HCT116 (cell line): ENCODE results near the gene BRD4. TPM values are rescaled to one million over a fixed set of nuclear protein-coding genes. Genes with fewer than 3 reads are reported as not detected.

Experiments used
- ATAC-seq: fragments of 200-7000 bp; cut with Tn5 transposase; 2 replicates; pipeline ENCODE4 v1.9.1; 2020; ENCODE audit warnings: mild to moderate bottlenecking, moderate library complexity
- BruUV-seq: library from RNA; stranded (reverse); fragments of 400-500 nt; replicated peaks from 2 replicates; lab custom pipeline; 2021; lab: Mats Ljungman, UMichigan
- CTCF ChIA-PET: fragments of 300-600 bp; sonication (Branson Sonifier 250); formaldehyde crosslinking; loops from one replicate; lab custom pipeline; 2021; ENCODE audit warnings: antibody characterized with exemption; lab: Charles Lee
- POLR2A ChIA-PET: fragments of 300-600, 350-600 bp; sonication (Branson Sonifier 250); formaldehyde crosslinking; loops from one replicate; lab custom pipeline; 2021; ENCODE audit warnings: antibody characterized with exemption; lab: Charles Lee
- RAD21 ChIA-PET, 2 experiments: fragments of 300-600 bp; sonication (Branson Sonifier 250); formaldehyde crosslinking; loops; one replicate each; lab custom pipeline; 2023; ENCODE audit warnings: low total read pairs in 2 of 2; ENCODE audit not compliant: uncharacterized antibody in 2 of 2, unreplicated experiment in 2 of 2, low non-redundant PET in 1 of 2; lab: Charles Lee
- DNase-seq: peaks from one replicate; pipeline ENCODE4 v3.0.0-alpha.2; 2010; ENCODE audit warnings: low read depth, low spot score
- H2AFZ ChIP-seq: fragments of 200-600 bp; shearing (Covaris generic), sonication (generic); 2 replicates; pipeline ENCODE4 v1.6.1; 2017; ENCODE audit warnings: low read depth, mixed run types, mixed read lengths, antibody characterized with exemption, low read length; ENCODE audit not compliant: poor library complexity, severe bottlenecking
- H3K27ac ChIP-seq: 2 replicates; pipeline ENCODE4 v1.5.1; 2012; ENCODE audit warnings: low read depth, low read length
- H3K27me3 ChIP-seq: fragments of 200-600 bp; sonication (generic); 2 replicates; pipeline ENCODE4 v1.6.1; 2016; ENCODE audit warnings: mixed run types, low read length, mixed read lengths; ENCODE audit not compliant: insufficient read depth
- H3K36me3 ChIP-seq, 2 experiments: fragments of 200-500 bp in 1 of 2; fragments of 200-600 bp in 1 of 2; sonication (Bioruptor generic) in 1 of 2; sonication (generic) in 1 of 2; 2 replicates each; pipeline versions ENCODE4 v1.5.1 to v1.6.1; 2014 to 2016; ENCODE audit warnings: low read length in 2 of 2, inconsistent platforms in 1 of 2, mixed read lengths in 1 of 2, mixed run types in 1 of 2; ENCODE audit not compliant: insufficient read depth in 2 of 2, control insufficient read depth in 1 of 2
- H3K4me1 ChIP-seq, 2 experiments: fragments of 200-600 bp in 1 of 2; sonication (generic) in 1 of 2; 2 replicates each; pipeline versions ENCODE4 v1.5.1 to v1.6.1; 2012 to 2017; ENCODE audit warnings: low read length in 2 of 2, inconsistent platforms in 1 of 2, mild to moderate bottlenecking in 1 of 2, mixed read lengths in 1 of 2, mixed run types in 1 of 2, moderate library complexity in 1 of 2; ENCODE audit not compliant: insufficient read depth in 2 of 2, control insufficient read depth in 1 of 2
- H3K4me2 ChIP-seq: fragments of 200-600 bp; sonication (generic); 2 replicates; pipeline ENCODE4 v1.6.1; 2017; ENCODE audit warnings: mixed run types, low read length, mixed read lengths
- H3K4me3 ChIP-seq, 2 experiments: fragments of 200-600 bp in 1 of 2; sonication (generic) in 1 of 2; replicated peaks in 1 of 2; 2 replicates each; pipeline ENCODE4 v1.5.1; 2011 to 2016; ENCODE audit warnings: low read length in 2 of 2, control low read depth in 1 of 2, low read depth in 1 of 2, mild to moderate bottlenecking in 1 of 2, mixed read lengths in 1 of 2, mixed run types in 1 of 2
- H3K79me2 ChIP-seq: fragments of 200-600 bp; sonication (generic); 2 replicates; pipeline ENCODE4 v1.6.1; 2017; ENCODE audit warnings: mild to moderate bottlenecking, mixed run types, low read length, moderate library complexity, mixed read lengths; ENCODE audit not compliant: insufficient read depth
- H3K9ac ChIP-seq: fragments of 200-600 bp; sonication (generic); 2 replicates; pipeline ENCODE4 v1.6.1; 2016; ENCODE audit warnings: low read length, mixed read lengths
- H3K9me2 ChIP-seq: fragments of 200-600 bp; sonication (generic), shearing (Covaris generic); 2 replicates; pipeline ENCODE4 v1.6.1; 2017; ENCODE audit warnings: mixed run types, mild to moderate bottlenecking, moderate library complexity; ENCODE audit not compliant: insufficient read depth
- H3K9me3 ChIP-seq, 2 experiments: fragments of 200-500 bp in 1 of 2; fragments of 200-600 bp in 1 of 2; sonication (Bioruptor generic) in 1 of 2; sonication (generic) in 1 of 2; 2 replicates each; pipeline ENCODE4 v1.6.1; 2014 to 2017; ENCODE audit warnings: low read length in 2 of 2, mixed read lengths in 2 of 2, inconsistent platforms in 1 of 2, low read depth in 1 of 2, mild to moderate bottlenecking in 1 of 2, mixed run types in 1 of 2, moderate library complexity in 1 of 2; ENCODE audit not compliant: control insufficient read depth in 1 of 2, insufficient read depth in 1 of 2
- H4K20me1 ChIP-seq: fragments of 200-600 bp; sonication (generic), shearing (Covaris generic); 2 replicates; pipeline ENCODE4 v1.6.1; 2017; ENCODE audit warnings: mixed run types, mild to moderate bottlenecking, moderate library complexity; ENCODE audit not compliant: insufficient read depth
- RAD21 ChIP-seq: IDR thresholded peaks from 2 replicates; pipeline ENCODE4 v1.6.1; 2012; ENCODE audit warnings: low read depth, mild to moderate bottlenecking
- REST ChIP-seq: IDR thresholded peaks from 2 replicates; pipeline ENCODE4 v1.6.1; 2012; ENCODE audit warnings: low read depth
- intact Hi-C: fragments of 100-400 bp; cut with micrococcal nuclease; formaldehyde crosslinking; loops from 2 replicates; pipeline ENCODE4 v1.10.0; 2022
- total RNA-seq: library from RNA; stranded (reverse); gene quantifications from one replicate; pipeline ENCODE4 v1.2.1, GENCODE V29; 2021; ENCODE audit not compliant: unreplicated experiment
- TF ChIP-seq, protein P1 (sequence below), 3 experiments: fragments of 200-600 bp in 1 of 3; sonication (generic) in 1 of 3; IDR thresholded peaks in 2 of 3; conservative IDR thresholded peaks in 1 of 3; 2 replicates each; pipeline ENCODE4 v1.5.1; 2012 to 2017; ENCODE audit warnings: low read depth in 2 of 3, low read length in 2 of 3, antibody characterized with exemption in 1 of 3, borderline replicate concordance in 1 of 3, control low read depth in 1 of 3, mild to moderate bottlenecking in 1 of 3, mixed read lengths in 1 of 3, mixed run types in 1 of 3, moderate library complexity in 1 of 3; ENCODE audit not compliant: insufficient read depth in 1 of 3
- TF ChIP-seq, protein P2 (sequence below): IDR thresholded peaks from 2 replicates; pipeline ENCODE4 v1.6.1; 2012

The BRD4 gene
- total RNA-seq, 1 experiment from 2014 or later = 52.9 TPM

DNA sequence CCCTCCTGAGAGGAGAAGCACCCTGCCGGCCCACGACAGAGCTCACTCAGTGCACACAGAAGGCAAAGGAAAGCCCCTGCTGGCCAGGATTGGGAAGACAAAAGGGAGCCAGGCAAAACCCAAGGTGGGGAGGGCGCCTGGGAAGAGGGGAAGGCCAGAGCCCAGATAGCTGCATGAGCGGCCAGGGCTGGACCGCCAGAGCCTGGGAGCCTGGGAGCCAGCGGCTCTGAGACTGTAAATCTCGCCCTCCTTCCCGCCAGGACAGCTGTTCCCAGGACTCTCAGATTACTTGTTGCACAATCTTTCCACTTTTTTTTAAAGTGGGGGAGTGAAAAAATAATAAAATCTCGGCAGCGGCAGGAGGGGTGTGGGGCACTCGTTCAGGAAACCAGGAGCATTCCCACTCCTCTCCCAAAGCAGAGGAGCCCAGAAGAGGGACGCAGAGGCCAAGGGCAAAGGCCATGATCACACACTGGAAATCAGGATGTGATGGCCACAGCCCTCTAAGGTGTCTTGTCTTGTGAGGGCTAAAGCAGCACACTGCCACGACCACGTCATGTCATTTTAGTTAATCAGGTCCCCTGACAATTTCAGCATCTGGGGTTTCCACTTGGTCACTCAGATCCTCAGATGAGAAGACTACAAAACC is 80.5 kb downstream of the BRD4 start:
- no TSS peak for BruUV-seq
- ChIA-PET CTCF (interaction anchor here (0.7 to 2.2 kb wide), 13 partner anchors 9 to 304 kb away, joined by 3 to 14 read pairs (median 3); no protein-coding TSS in a partner anchor), POLR2A (no interaction called here)
- no peak overlapping the region for H3K4me3 ChIP-seq
- no peaks in the 10 kb centered on the region for H3K27me3 ChIP-seq
- H3K9me3 ChIP-seq = no peaks in the 10 kb centered on the region
- no peak for DNase-seq
- peaks cover 14 to 28% of the 10 kb centered on the region in 2 experiments for H3K4me1 ChIP-seq
- peaks cover 0 to 4% of the 10 kb centered on the region in 2 experiments; a peak in 3 of 4 replicates for H3K36me3 ChIP-seq
- H3K9me2 ChIP-seq = no peaks in the 10 kb centered on the region
- intact Hi-C loops = loop anchor here (5.0 kb wide), 1 partner anchor 380 kb away; no protein-coding TSS in a partner anchor
- no peak overlapping the region for H2AFZ ChIP-seq
- H3K4me2 ChIP-seq = no peak overlapping the region
- H3K27ac ChIP-seq = no peak overlapping the region
- TF ChIP-seq REST = no peak
- peak; percentile 53 for TF ChIP-seq RAD21
- TF ChIP-seq, protein P1, sequence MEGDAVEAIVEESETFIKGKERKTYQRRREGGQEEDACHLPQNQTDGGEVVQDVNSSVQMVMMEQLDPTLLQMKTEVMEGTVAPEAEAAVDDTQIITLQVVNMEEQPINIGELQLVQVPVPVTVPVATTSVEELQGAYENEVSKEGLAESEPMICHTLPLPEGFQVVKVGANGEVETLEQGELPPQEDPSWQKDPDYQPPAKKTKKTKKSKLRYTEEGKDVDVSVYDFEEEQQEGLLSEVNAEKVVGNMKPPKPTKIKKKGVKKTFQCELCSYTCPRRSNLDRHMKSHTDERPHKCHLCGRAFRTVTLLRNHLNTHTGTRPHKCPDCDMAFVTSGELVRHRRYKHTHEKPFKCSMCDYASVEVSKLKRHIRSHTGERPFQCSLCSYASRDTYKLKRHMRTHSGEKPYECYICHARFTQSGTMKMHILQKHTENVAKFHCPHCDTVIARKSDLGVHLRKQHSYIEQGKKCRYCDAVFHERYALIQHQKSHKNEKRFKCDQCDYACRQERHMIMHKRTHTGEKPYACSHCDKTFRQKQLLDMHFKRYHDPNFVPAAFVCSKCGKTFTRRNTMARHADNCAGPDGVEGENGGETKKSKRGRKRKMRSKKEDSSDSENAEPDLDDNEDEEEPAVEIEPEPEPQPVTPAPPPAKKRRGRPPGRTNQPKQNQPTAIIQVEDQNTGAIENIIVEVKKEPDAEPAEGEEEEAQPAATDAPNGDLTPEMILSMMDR (IDR thresholded peaks at IDR 0.05 in 2 of 3, conservative IDR thresholded peaks at IDR 0.05 in 1 of 3; ENCODE audit: borderline replicate concordance in 1 of 3, insufficient read depth in 1 of 3, low read depth in 2 of 3, low read length in 2 of 3) = peak; percentile 26 to 49 (median 48); a peak in 5 of 6 replicates
- TF ChIP-seq, protein P2, sequence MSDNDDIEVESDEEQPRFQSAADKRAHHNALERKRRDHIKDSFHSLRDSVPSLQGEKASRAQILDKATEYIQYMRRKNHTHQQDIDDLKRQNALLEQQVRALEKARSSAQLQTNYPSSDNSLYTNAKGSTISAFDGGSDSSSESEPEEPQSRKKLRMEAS = no peak
- TF ChIP-seq, all 23 proteins: peak for 2
- no peaks in the 10 kb centered on the region for H4K20me1 ChIP-seq
- H3K9ac ChIP-seq = no peak overlapping the region
- H3K79me2 ChIP-seq = peaks cover 18% of the 10 kb centered on the region; the same call in 1 of the 2 replicates
- ATAC-seq = peak; percentile 81
- RAD21 ChIA-PET = interaction anchor here in 1 of 2 experiments (1.2 to 1.4 kb wide), 2 partner anchors 90 to 160 kb away, joined by 3 to 4 read pairs; no protein-coding TSS in a partner anchor
